ENCODE data around the gene PDE9A. TPM values are rescaled to one million over a fixed set of nuclear protein-coding genes. Genes with fewer than 3 reads are reported as not detected.

The PDE9A gene
- total RNA-seq, 1 donor from 2014 or later, result 12.3 TPM

- Mint-ChIP-seq H3K36me3 (ENCODE audit: unreplicated experiment) (no peaks in the 10 kb centered on the region), H3K27ac (ENCODE audit: unreplicated experiment) (no peak overlapping the region), H3K4me3 (ENCODE audit: unreplicated experiment) (no peak overlapping the region), H3K27me3 (ENCODE audit: unreplicated experiment) (no peaks in the 10 kb centered on the region), H3K4me1 (ENCODE audit: unreplicated experiment) (no peaks in the 10 kb centered on the region), H3K9me3 (ENCODE audit: unreplicated experiment) (no peaks in the 10 kb centered on the region)
- TF ChIP-seq CTCF (IDR thresholded peaks at IDR 0.05), result no peak
- no peak for DNase-seq (ENCODE audit: extremely low spot score, unreplicated experiment)
These were observed 19.6 kb upstream of the PDE9A start for GRCh38 chr21:42633858-42634257.

- DNase-seq (ENCODE audit: extremely low spot score, unreplicated experiment), result no peak
- no peak overlapping the region for H3K27ac Mint-ChIP-seq (ENCODE audit: unreplicated experiment)
- H3K9me3 Mint-ChIP-seq (ENCODE audit: unreplicated experiment), result no peaks in the 10 kb centered on the region
- no peaks in the 10 kb centered on the region for H3K36me3 Mint-ChIP-seq (ENCODE audit: unreplicated experiment)
- no peak overlapping the region for H3K4me3 Mint-ChIP-seq (ENCODE audit: unreplicated experiment)
- H3K4me1 Mint-ChIP-seq (ENCODE audit: unreplicated experiment), result no peaks in the 10 kb centered on the region
- peaks cover 11% of the 10 kb centered on the region for H3K27me3 Mint-ChIP-seq (ENCODE audit: unreplicated experiment)
- no peak for TF ChIP-seq CTCF (IDR thresholded peaks at IDR 0.05)
These were observed 17.4 kb upstream of the PDE9A start for GRCh38 chr21:42635848-42636519.

GRCh38 chr21:42636520-42637266, 16.7 kb upstream of the PDE9A start:
- no peaks in the 10 kb centered on the region for H3K4me1 Mint-ChIP-seq (ENCODE audit: unreplicated experiment)
- DNase-seq (ENCODE audit: extremely low spot score, unreplicated experiment), result no peak
- H3K27ac Mint-ChIP-seq (ENCODE audit: unreplicated experiment), result no peak overlapping the region
- TF ChIP-seq CTCF (IDR thresholded peaks at IDR 0.05), result no peak
- H3K9me3 Mint-ChIP-seq (ENCODE audit: unreplicated experiment), result no peaks in the 10 kb centered on the region
- H3K27me3 Mint-ChIP-seq (ENCODE audit: unreplicated experiment), result peaks cover 14% of the 10 kb centered on the region
- no peaks in the 10 kb centered on the region for H3K36me3 Mint-ChIP-seq (ENCODE audit: unreplicated experiment)
- no peak overlapping the region for H3K4me3 Mint-ChIP-seq (ENCODE audit: unreplicated experiment)

- no peak overlapping the region for H3K4me3 Mint-ChIP-seq (ENCODE audit: unreplicated experiment)
- H3K36me3 Mint-ChIP-seq (ENCODE audit: unreplicated experiment), result no peaks in the 10 kb centered on the region
- no peak overlapping the region for H3K27ac Mint-ChIP-seq (ENCODE audit: unreplicated experiment)
- H3K27me3 Mint-ChIP-seq (ENCODE audit: unreplicated experiment), result peaks cover 21% of the 10 kb centered on the region
- DNase-seq (ENCODE audit: extremely low spot score, unreplicated experiment), result no peak
- no peaks in the 10 kb centered on the region for H3K9me3 Mint-ChIP-seq (ENCODE audit: unreplicated experiment)
- TF ChIP-seq CTCF (IDR thresholded peaks at IDR 0.05), result no peak
- no peaks in the 10 kb centered on the region for H3K4me1 Mint-ChIP-seq (ENCODE audit: unreplicated experiment)
These were observed 16.0 kb upstream of the PDE9A start for GRCh38 chr21:42637267-42638041.
